ENCODE results near the gene FMNL2. TPM values are rescaled to one million over a fixed set of nuclear protein-coding genes. Genes with fewer than 3 reads are reported as not detected.

Gene FMNL2
- total RNA-seq, 1 experiment from 2014 or later: 33.6 TPM

DNA sequence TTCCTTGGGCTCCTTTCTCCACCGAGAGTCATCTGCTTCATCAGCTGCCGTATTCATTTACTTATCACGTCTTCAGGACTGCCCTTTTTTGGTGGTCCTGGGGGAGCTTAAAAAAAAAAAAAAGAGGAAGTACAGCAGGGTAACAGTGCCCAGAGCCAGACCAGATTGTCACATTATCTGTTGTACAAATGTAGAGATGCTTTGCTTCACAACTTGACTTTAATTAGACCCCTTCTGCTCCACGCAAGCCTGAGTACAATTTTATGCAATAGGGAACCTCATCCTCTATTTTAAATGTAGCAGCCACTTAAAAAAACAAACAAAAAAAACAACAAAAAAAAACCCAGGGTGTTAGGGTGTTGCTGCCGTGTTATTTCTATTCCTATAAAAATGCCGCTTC, 254.0 kb downstream of the FMNL2 start:
- peaks cover 0 to 6% (median 3%) of the 10 kb centered on the region in 3 experiments; a peak in 3 of 7 replicates for H3K36me3 Mint-ChIP-seq (ENCODE audit: insufficient read depth in 1 of 3, low read depth in 3 of 3)
- DNase-seq: no peak

More for the DNA sequence above, 254.0 kb downstream of the FMNL2 start:
- H3K56ac ChIP-seq (ENCODE audit: insufficient read length, low read depth, low read length): no peak overlapping the region
- Mint-ChIP-seq H3K27me3 (ENCODE audit: low read depth) (no peaks in the 10 kb centered on the region), H3K4me3 (no peak overlapping the region), H3K9me3 (no peaks in the 10 kb centered on the region), H3K27ac (peak overlapping the region in 1 of 3 experiments; percentile 13; a peak in 1 of 7 replicates), H3K4me1 (no peaks in the 10 kb centered on the region)
- no peak overlapping the region for H2BK120ac ChIP-seq (ENCODE audit: low read depth, low read length, poor library complexity, severe bottlenecking)
- H3K23ac ChIP-seq (ENCODE audit: insufficient read length, low read depth, low read length): no peak overlapping the region
- H3K79me2 ChIP-seq (ENCODE audit: insufficient read depth, low read length): no peaks in the 10 kb centered on the region
- H3K4me2 ChIP-seq (ENCODE audit: insufficient read depth, insufficient read length, low read length): no peak overlapping the region
- TF ChIP-seq, protein P1, sequence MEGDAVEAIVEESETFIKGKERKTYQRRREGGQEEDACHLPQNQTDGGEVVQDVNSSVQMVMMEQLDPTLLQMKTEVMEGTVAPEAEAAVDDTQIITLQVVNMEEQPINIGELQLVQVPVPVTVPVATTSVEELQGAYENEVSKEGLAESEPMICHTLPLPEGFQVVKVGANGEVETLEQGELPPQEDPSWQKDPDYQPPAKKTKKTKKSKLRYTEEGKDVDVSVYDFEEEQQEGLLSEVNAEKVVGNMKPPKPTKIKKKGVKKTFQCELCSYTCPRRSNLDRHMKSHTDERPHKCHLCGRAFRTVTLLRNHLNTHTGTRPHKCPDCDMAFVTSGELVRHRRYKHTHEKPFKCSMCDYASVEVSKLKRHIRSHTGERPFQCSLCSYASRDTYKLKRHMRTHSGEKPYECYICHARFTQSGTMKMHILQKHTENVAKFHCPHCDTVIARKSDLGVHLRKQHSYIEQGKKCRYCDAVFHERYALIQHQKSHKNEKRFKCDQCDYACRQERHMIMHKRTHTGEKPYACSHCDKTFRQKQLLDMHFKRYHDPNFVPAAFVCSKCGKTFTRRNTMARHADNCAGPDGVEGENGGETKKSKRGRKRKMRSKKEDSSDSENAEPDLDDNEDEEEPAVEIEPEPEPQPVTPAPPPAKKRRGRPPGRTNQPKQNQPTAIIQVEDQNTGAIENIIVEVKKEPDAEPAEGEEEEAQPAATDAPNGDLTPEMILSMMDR (conservative IDR thresholded peaks at IDR 0.05): no peak
- no peak overlapping the region for H2BK12ac ChIP-seq (ENCODE audit: insufficient read length, low read depth, low read length)
- H3K9me3 ChIP-seq (ENCODE audit: control insufficient read depth, low read depth, low read length): no peaks in the 10 kb centered on the region
- H3K23me2 ChIP-seq (ENCODE audit: insufficient read length, low read depth, low read length, poor library complexity, severe bottlenecking): no peaks in the 10 kb centered on the region
- no peaks in the 10 kb centered on the region for H3K79me1 ChIP-seq (ENCODE audit: insufficient read depth, low read depth, low read length, poor library complexity, severe bottlenecking)
- H4K8ac ChIP-seq (replicated peaks; ENCODE audit: insufficient read length, low read depth, low read length): no peak overlapping the region
- no peak overlapping the region for H3K4ac ChIP-seq (ENCODE audit: low read depth, low read length)
- H4K91ac ChIP-seq (ENCODE audit: insufficient read length, low read depth, low read length): no peak overlapping the region
- H3K14ac ChIP-seq (ENCODE audit: insufficient read depth, low read length): no peak overlapping the region
- no peak overlapping the region for H3K18ac ChIP-seq (ENCODE audit: insufficient read length, low read depth, low read length)
- H2AK5ac ChIP-seq (ENCODE audit: insufficient read length, low read length): no peak overlapping the region
- no peak overlapping the region for H3T11ph ChIP-seq (ENCODE audit: low read length)
- no peak overlapping the region for H3K27ac ChIP-seq (ENCODE audit: insufficient read length, low read depth, low read length)
- no peaks in the 10 kb centered on the region for H3K4me1 ChIP-seq (ENCODE audit: insufficient read depth, low read length)
- no peak overlapping the region for H2BK5ac ChIP-seq (ENCODE audit: insufficient read length, low read length)
- H2BK20ac ChIP-seq (ENCODE audit: low read depth, low read length, poor library complexity, severe bottlenecking): no peak overlapping the region
- no peak overlapping the region for H3K9ac ChIP-seq (ENCODE audit: extremely low read depth, insufficient read length, low read length)
- H4K5ac ChIP-seq (ENCODE audit: insufficient read length, low read depth, low read length): no peak overlapping the region
- H4K20me1 ChIP-seq (ENCODE audit: control insufficient read depth, insufficient read depth, insufficient read length): no peaks in the 10 kb centered on the region
- no peak overlapping the region for H2AFZ ChIP-seq (ENCODE audit: low read length)
- H2BK15ac ChIP-seq (ENCODE audit: low read depth, low read length): no peak overlapping the region
- no CpG with 5 or more reads among the region's 6 CpGs for whole genome bisulfite sequencing (ENCODE audit: extremely low coverage, insufficient read length, low lambda C conversion rate)
- no peaks in the 10 kb centered on the region for H3K27me3 ChIP-seq (ENCODE audit: insufficient read depth, low read length)

Data from H9 (cell line).